Stimulated activated CD4-positive, alpha-beta T cell treated with anti-CD3 and anti-CD28 coated beads, TNF-alpha, amount 100 ng/mL, for 48 hours (primary cell): ENCODE results near the gene KL.

ENCODE experiments used
- DNase-seq, 3 donors: peaks; one replicate each; pipeline ENCODE4 v3.0.0-alpha.2; 2020; ENCODE audit warnings: low read depth in 3 of 3

Gene KL

GRCh38 chr13:33037673-33038072 is 21.4 kb downstream of the KL start:
- no peak for DNase-seq

GRCh38 chr13:33040090-33040489 is 23.9 kb downstream of the KL start:
- no peak for DNase-seq

- DNase-seq, result no peak
These were observed 29.8 kb downstream of the KL start for GRCh38 chr13:33045851-33046592.

- no peak for DNase-seq
These were observed 33.9 kb downstream of the KL start for GRCh38 chr13:33050161-33050560.

- no peak for DNase-seq
These were observed 35.4 kb downstream of the KL start for GRCh38 chr13:33051632-33052031.

GRCh38 chr13:33052506-33053280 is 36.5 kb downstream of the KL start:
- no peak for DNase-seq

GRCh38 chr13:33053397-33054066 is 37.3 kb downstream of the KL start:
- DNase-seq, result no peak

GRCh38 chr13:33057019-33057780 is 41.0 kb downstream of the KL start:
- no peak for DNase-seq

GRCh38 chr13:33058776-33059327 is 42.6 kb downstream of the KL start:
- DNase-seq, result no peak

GRCh38 chr13:33060815-33061214 is 44.6 kb downstream of the KL start:
- no peak for DNase-seq

GRCh38 chr13:33066329-33066728 is 50.1 kb downstream of the KL start:
- DNase-seq, result no peak

- DNase-seq, result no peak
These were observed 53.1 kb downstream of the KL start for GRCh38 chr13:33069365-33069764.

- DNase-seq, result no peak
These were observed 54.5 kb downstream of the KL start for GRCh38 chr13:33070713-33071112.

- DNase-seq, result no peak
These were observed 56.1 kb downstream of the KL start for GRCh38 chr13:33072282-33072681.

- no peak for DNase-seq
These were observed 56.5 kb downstream of the KL start for GRCh38 chr13:33072759-33073158.

GRCh38 chr13:33073338-33073737 is 57.1 kb downstream of the KL start:
- DNase-seq, result no peak

GRCh38 chr13:33076001-33076992 is 60.1 kb downstream of the KL start:
- DNase-seq, result no peak

- DNase-seq, result no peak
These were observed 62.0 kb downstream of the KL start for GRCh38 chr13:33078263-33078662.

GRCh38 chr13:33079960-33080359 is 63.7 kb downstream of the KL start:
- DNase-seq, result no peak

GRCh38 chr13:33080972-33081590 is 64.9 kb downstream of the KL start:
- DNase-seq, result no peak
